HG03135 (cell line): ENCODE data around the gene OTUD3.
A peak's percentile ranks its signal among the peaks of the same experiment; 100 is the strongest.
"Not testable (repeated sequence)": the region's sequence is repeated elsewhere in the genome, so short reads cannot be mapped to it uniquely, and the experiment has no call there.

Experiments
- ATAC-seq: cut with Tn5 transposase; IDR thresholded peaks from one replicate; pipeline ENCODE4 v1.9.1; 2021; ENCODE audit warnings: mild to moderate bottlenecking, moderate library complexity; ENCODE audit not compliant: unreplicated experiment

The OTUD3 gene, protein sequence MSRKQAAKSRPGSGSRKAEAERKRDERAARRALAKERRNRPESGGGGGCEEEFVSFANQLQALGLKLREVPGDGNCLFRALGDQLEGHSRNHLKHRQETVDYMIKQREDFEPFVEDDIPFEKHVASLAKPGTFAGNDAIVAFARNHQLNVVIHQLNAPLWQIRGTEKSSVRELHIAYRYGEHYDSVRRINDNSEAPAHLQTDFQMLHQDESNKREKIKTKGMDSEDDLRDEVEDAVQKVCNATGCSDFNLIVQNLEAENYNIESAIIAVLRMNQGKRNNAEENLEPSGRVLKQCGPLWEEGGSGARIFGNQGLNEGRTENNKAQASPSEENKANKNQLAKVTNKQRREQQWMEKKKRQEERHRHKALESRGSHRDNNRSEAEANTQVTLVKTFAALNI

DNA sequence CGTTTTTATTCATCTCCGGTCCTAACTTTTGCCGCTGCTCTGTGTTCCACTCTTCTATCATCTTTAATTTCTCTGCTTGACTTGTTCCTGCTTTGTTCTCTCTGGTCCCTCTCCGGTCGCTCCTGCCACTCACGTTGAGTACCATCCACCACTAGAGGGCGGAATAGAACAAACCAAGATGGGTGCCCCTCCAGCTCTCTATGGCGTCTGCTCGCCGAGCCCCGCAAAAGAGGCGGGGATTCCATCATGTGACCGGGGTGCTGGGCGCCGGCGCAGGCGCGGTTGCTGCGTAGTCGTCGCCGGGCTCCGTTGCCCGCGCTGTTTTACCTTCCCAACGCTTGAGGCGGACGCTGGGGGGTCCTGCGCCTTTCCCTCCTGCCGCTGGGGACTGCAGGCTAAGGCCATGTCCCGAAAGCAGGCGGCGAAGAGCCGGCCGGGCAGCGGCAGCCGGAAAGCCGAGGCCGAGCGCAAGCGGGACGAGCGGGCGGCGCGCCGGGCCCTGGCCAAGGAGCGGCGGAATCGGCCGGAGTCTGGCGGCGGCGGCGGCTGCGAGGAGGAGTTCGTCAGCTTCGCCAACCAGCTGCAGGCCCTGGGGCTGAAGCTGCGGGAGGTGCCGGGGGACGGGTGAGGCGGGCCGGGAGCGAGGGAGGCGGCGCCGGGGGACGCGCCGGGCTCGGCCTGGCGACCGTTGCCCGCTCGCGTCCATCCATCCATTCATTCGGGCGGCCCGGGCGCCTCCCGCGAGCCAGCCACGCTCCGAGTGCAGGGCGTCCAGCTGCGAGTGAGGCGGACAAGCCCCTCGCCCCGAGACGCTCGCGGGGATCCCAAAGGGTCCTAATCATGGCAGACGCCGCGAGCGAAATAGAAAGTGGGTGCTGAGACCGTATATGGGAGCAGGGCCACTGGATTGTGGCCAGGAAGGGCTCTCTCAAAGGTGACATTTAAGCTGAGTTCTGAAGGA, at the start of gene OTUD3:
Gene OTUD3, plus strand, starts transcription at position 285 of the 961 bp plus-strand sequence. Its CDS starts 119 bp downstream, at position 404.
- ATAC-seq, result peak; percentile 90

DNA sequence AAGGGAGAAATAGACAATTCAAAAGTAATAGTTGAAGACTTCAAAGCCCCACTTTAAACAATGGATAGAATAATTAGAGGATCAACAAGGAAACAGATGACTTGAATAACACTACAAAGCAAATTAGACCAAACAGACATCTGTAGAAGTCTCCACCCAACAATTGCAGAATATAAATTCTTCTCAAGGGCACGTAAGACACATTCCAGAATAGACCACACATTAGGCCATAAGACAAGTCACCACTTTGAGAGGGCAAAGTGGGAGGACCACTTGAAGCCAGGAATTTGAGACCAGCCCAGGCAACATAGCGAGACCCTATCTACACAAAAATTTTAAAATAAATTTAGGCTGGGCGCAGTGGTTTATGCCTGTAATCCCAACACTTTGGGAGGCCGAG, 46.6 kb upstream of the OTUD3 start:
- ATAC-seq, result no peak

GRCh38 chr1:19837866-19838265, 44.3 kb upstream of the OTUD3 start:
- no peak for ATAC-seq

GRCh38 chr1:19840228-19840627, 42.0 kb upstream of the OTUD3 start:
- no peak for ATAC-seq

GRCh38 chr1:19844731-19845495, 37.3 kb upstream of the OTUD3 start:
- no peak for ATAC-seq

GRCh38 chr1:19845555-19845954, 36.6 kb upstream of the OTUD3 start:
- ATAC-seq, result no peak

- ATAC-seq, result no peak
Measured at GRCh38 chr1:19846338-19846737, 35.9 kb upstream of the OTUD3 start.

- not testable (repeated sequence) for ATAC-seq
Measured at GRCh38 chr1:19847334-19847733, 34.9 kb upstream of the OTUD3 start.

DNA sequence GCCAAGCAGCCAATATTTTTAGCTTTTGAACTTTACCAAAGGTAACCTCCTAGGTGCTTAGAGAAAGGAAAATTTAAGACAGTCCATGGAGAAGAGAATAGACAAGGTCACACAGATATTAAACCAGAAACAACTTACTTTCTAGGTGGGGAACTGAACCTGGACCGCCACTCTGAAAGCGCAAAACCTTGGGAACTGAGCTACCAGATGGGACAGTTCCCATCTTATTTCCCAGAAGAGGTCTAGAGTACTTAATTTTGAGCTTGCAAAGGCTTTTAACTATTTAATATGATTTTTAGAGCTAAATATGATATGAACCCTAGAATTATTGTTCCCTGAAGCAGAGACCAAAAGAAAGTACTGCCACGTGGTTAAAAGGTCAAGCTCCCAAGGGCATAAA, 32.9 kb upstream of the OTUD3 start:
- ATAC-seq, result not testable (repeated sequence)

DNA sequence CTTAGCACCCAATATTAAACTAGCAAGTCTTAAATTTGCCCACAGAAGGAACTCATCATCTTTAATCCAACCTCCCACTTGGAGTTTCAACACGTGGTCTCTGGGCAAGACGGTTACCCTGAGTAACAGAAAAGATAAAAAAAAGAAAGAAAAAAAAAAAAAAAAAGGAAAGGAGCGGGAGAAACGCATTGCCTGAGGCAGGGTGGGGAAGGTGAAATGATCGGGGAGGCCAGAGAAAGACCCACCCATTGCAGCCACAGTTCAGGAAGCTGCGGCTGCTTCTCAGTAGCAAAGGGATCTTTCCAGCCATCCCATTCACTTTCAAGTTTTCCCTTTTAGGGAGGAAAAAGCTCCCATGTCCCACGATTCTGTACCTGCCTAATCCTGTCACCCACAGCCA, 32.0 kb upstream of the OTUD3 start:
- ATAC-seq, result no peak

DNA sequence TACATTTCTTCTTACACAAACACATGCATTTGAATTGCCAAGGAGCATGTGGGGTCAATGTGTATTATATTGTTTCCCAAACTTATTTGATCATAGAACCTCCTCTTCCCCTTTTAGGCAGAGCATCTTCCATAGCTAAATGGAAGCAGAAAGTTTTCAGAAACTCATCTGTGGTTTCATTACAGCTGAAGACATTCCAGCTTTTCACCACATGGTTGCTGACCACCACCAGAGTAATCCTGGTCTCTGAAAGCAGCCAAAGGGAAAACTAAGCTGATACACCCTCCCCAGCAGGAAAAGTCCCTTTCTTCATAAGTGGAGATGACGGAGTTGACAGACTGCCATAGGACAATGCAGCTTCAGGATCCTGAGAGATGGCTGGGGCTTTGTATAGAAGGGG, 30.2 kb upstream of the OTUD3 start:
- ATAC-seq, result no peak

DNA sequence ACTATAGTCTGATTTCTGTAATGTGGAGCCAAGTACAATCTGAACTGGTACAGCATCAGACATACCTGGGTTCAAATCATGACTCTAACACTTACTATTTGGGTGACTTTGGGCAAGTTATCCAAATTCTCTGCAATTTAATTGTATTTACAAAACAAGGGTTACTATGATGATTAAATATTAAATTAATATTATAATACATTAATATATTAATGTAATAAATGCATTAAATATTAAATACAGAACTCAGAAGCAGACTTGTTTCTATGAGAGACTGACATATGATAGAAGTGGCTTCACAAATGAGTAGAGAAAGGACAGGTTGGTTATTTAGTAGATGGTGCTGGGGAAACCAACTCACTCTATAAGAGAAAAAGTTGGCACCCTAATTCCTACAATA, 27.3 kb upstream of the OTUD3 start:
- ATAC-seq, result no peak

GRCh38 chr1:19858893-19859292, 23.3 kb upstream of the OTUD3 start:
- no peak for ATAC-seq

GRCh38 chr1:19859876-19860275, 22.3 kb upstream of the OTUD3 start:
- no peak for ATAC-seq

DNA sequence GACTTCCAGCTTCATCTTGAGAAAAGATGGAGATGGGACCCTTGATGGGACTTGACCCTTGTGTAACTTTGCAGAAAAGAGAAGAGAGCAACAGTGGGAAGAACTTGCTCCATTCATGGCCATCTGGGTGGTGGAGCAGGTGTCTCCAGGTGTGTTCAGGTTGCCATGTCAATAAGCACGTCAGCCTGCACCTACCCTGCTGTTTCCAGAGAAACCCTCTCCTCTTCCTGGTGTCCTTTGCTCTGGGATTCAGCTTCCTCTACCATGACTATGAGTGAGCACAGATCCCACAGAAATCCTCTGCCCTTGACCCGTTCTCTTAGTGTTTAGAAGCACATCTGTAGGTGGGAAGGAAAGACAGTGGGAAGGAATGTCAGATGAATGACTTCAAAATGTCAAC, 21.8 kb upstream of the OTUD3 start:
- no peak for ATAC-seq

- ATAC-seq, result no peak
Measured at GRCh38 chr1:19861034-19861433, 21.2 kb upstream of the OTUD3 start.

GRCh38 chr1:19861842-19862530, 20.2 kb upstream of the OTUD3 start:
- no peak for ATAC-seq

GRCh38 chr1:19862944-19863343, 19.3 kb upstream of the OTUD3 start:
- no peak for ATAC-seq

- ATAC-seq, result no peak
Measured at GRCh38 chr1:19864570-19865160, 17.5 kb upstream of the OTUD3 start.

- no peak for ATAC-seq
Measured at GRCh38 chr1:19866029-19866428, 16.2 kb upstream of the OTUD3 start.
